GM15510 (cell line): ENCODE results near the gene PTH1R.

ENCODE experiments used
- POLR2A ChIP-seq: IDR thresholded peaks from 3 replicates; pipeline ENCODE4 v1.6.1; 2011; ENCODE audit warnings: borderline replicate concordance; ENCODE audit not compliant: insufficient read length; ENCODE audit errors: extremely low read depth

PTH1R gene

DNA sequence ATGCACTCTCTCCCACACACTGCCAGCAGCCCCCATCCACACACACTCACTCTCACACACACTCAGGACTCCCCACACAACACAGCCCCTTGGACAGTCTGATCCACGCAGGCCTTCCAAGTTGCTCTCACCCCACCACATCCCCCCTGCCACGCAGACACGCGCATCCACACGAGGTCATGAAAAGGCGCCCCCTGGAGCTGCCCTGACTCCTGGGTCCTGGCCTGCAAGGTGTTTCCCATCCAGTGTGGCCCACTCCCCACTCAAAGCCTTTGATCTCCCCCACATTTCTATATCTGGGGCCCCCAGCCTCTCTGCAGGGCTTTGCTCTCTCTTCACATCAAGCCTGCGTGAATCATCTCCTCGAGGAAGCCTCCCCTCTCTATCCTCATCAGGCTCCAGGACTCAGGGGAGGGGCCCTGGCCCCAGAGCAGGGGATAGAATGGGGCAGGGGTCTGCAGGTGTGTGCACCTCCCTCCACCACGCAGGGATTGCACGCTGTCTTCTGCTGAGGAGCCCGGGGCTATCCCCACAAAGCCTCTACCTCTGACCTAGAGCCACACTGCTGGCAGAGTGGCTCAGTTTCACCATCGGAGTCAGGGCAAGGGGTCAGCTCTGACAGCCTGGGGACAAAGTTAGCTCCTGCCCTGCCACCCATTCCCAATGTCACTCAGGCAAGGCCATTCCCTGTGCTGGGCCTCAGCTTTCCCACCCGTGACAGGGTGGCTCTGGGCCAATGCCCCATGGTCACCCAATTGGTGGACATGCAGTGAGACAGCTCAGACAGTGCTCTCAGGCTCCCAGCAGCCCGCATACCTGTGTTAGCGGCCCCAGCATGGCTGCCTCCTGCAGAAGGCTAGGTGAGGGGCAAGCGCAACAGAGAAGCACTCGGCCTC is 20.7 kb upstream of the PTH1R start:
- TF ChIP-seq POLR2A, result no peak

DNA sequence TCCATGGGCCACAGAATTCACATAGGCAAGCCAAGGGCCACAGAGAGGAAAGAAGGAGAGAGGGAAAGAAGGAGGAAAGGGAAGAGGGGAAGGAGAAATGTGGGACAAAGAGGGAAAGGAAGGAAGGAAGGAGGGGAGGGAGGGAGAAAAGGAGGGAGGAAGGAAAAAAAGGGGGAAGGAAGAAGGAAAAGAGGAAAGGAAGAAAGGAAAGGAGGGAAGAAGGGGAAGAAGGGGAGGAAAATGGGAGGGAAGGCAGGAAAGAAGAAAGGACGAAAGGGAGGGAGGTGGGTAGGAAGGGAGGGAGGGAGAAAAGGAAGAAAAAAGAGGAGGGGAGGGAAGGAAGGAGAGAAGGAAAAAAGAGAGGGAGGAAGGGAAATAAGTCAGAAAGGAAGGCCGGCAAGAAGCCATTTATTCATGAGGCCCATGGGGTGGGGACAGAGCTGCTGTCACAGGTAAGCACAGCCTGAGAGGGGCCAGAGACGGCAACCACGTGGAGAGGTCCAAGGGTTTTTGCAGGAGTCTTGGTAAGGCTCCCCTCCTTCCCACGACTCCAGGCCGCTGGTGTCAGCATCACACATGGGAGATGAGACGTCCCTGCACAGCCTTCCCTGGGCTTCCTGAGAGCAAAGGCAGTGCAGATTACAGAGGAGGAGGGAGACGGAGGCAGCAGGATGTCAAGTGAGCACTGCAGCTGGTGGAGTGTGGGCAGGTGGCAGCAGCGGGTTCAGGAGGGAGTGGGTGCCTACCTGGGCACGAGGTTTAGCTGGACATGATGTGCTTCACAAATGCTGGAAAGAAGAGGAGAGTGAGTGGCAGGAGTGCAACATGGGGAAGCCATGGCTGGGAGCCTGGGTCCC is 19.8 kb upstream of the PTH1R start:
- TF ChIP-seq POLR2A, result no peak

DNA sequence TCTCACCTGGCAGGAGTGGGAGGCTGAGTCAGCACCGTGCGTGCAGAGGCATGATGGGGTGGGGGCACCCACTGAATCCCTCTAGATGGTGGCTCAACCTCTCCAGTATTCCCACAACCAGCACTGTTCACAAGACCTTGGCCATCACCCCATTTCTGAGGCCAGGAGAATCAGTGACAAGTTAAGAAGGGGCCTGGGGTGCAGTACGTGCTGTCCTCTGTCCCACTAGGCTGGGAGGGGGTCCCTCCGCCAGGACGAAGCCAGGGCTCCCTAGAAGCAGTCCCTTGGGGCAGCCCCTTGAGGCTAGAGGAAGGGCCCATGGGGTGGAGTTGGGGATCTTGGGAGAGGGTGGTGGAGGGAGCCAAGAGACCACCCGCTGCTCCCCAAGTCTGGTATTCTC is 19.1 kb upstream of the PTH1R start:
- no peak for TF ChIP-seq POLR2A

DNA sequence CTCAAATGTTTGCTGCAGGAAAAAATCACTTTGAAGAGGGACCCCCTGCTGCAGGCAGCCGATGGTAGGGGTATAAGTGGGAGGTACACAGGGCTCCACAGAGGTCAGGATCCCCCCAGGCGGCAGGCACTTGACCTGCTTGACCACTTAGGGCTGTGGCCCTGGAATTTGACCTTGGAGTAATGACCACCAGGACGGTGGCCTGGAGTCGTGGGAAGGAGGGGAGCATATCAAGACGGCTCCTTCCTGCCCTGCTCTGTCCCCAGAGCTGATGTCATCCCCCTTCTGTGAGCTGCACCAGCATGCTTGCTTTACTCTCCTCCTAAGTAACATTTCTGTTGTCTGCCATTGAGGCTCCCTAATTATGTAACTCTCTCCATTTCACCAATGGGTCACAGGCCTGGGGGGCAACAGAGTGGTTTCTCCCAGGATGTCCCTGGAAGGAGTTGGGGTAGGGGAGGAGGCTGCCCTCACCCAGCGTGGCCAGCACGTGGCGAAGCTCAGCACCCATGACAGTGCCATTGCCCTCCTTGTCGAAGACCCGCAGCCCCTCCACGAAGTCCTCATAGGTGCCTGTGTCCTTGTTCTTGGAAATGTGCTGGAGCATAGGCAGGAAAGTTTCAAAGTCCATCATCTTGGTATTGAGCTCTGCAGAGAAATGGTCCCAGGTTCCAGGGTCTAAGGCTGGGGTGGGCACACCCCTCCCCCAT is 18.4 kb upstream of the PTH1R start:
- no peak for TF ChIP-seq POLR2A

DNA sequence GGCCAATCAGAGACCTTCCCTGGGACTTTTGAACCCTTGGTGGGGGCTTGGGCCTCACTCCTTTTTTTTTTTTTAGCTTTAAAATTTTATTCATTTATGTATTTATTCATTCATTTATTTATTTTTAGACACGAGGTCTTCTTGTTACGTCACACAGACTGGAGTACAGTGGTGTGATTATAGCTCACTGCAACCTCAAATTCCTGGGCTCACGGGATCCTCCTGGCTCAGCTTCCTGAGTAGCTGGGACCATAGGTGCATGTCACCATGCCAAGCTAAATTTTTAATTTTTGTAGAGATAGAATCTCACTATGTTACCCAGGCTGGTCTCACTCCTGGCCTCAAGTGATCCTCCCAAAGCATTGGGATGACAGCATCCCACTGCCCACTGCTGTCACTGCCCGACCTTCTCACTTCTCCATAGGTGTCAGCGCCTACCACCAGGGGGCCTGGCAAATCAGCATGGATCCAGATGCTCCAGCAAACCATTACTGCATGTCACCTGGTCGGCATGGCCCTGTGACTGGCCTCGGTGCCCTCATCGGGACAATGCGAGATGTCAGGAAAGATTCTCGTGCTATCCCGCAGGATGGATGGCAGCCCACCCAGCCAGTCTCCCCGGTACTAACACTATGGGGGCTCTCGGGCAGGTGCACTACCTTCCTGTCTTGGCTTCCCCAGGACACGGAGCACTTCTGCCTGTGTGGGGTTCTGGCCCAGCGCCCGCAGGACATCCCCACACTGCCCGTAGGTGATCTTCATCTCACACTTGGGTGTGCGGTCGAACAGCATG is 17.3 kb upstream of the PTH1R start:
- TF ChIP-seq POLR2A, result no peak

DNA sequence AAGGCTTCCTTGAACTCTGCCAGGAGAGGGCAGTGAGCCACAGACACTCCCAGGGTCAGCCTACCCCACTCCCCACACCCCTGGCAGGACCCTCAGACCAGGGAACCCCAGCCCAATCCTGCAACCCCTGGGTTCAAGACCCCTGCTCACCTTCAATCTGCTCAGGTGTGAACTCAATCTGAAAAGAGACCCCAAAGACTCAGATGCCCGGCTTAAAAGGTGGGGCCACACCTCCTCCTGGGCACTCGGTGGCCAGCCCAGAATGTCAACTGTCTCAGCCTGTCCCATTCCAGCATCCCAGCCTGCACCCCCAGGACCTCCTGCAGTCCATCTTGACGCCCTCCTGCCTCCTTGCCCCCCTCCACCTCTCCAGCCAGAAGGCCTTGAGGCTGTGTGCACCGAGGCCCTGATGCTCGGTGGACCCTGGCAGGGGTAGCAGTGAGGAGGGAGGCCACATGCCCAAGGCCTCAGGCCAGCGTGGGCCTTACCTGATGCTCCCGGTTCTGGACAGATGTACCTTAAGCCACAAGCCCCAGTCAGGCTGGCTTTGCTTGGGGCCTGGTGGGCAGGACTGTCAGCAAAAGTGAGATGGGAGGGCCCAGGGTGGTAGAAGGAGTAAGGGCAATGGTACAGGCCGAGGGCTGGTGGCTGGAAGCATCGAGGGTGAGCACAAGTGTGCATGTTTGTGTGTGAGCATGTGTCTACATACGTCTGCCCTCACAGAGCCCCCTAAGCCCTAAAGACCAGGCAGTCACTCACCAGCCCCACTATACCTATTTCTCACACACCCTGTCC is 16.5 kb upstream of the PTH1R start:
- no peak for TF ChIP-seq POLR2A

DNA sequence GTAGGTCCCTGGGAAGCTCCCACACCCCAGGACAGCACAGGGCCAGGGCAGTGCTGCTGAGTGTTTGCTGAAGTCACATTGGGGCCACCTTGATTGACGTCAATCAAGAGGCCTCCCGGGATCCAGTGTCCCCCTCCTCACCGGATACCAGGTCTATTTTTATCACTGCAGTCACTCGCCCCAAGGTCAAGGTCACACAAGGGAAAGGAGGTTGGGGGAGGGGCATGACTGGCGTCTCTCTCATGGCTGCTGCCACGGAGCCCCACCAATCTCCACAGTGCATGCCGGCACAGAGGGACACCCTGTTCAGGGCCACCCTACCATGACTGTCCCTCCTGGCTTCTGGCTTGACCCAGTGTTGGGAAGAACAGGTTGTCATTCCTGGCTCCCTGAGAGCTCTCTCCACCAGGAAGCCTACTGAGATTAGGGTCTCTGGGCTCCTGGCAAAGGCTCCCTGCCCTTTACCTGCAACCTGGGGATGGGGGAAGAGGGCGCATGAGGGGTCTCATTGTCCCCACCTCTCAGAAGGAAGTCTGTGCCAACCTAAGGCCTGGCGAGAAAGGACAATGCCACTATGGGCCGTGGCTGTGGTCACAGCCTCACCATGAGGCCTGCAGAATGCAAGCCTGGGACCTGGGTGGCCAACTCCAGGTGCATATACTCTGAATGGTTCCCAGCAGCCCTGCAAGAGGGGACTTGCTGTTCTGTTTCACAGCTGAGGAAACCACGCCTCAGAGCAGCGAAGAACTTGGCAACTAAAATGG is 15.7 kb upstream of the PTH1R start:
- TF ChIP-seq POLR2A, result no peak

DNA sequence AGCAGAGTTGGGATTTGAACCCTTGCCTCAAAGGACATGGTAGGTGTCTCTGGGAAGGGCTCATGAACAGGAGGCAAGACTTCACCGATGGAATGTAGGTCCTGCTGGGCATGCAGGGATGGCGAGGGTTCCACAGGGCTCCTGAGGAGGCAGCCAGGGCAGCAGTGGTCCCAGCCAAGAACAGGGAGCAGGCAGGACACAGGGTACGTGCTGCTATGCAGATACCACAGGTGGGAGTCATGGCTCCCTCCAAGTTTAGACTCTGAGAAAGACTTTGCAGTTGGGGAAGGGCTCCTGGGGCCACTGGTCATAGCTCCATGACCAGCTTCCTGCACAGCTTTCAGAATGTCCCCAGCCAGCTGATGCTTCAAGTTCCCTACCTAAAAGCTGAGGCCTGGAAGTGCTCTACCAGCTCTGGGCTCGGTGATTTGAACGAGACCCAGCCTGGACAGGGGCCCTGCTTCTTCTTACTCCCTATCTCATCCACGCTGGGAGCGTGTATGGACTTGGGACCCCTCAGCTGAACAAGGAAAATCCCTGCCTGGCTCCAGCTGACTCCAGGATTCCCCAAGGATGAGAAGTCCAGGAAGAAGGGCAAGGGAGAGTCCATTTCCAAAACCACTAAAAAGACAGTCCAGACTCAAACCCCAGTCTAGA is 15.0 kb upstream of the PTH1R start:
- TF ChIP-seq POLR2A, result no peak

DNA sequence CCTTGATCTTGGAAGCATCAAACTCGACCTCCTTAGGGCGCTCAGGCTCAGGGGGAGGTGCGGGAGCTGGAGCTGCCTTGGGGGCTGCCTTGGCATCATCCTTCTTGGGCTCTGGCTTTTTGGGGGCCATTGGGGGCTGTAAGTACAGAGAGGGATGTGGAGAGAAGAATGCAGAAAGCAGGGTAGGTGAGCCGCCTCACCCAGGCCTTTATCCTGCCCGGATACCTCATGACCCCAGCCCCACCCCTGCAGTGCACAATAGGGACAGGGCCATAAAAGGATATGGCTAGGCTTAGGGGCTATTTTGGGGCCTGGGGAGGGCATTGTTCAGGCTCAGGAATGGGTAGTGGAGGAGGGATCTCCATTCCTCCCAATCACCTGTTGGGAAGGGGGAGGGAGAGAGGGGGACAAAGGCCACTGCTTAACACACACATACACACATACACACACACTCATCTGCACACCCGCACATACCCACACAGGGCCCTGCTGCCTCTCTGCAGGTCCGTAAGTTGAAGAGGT is 14.2 kb upstream of the PTH1R start, which contains the start of gene MYL3:
TSS of gene MYL3 (minus strand) at position 184 of the 522 bp plus-strand sequence. CDS start at position 130, 54 bp downstream.
- no peak for TF ChIP-seq POLR2A

DNA sequence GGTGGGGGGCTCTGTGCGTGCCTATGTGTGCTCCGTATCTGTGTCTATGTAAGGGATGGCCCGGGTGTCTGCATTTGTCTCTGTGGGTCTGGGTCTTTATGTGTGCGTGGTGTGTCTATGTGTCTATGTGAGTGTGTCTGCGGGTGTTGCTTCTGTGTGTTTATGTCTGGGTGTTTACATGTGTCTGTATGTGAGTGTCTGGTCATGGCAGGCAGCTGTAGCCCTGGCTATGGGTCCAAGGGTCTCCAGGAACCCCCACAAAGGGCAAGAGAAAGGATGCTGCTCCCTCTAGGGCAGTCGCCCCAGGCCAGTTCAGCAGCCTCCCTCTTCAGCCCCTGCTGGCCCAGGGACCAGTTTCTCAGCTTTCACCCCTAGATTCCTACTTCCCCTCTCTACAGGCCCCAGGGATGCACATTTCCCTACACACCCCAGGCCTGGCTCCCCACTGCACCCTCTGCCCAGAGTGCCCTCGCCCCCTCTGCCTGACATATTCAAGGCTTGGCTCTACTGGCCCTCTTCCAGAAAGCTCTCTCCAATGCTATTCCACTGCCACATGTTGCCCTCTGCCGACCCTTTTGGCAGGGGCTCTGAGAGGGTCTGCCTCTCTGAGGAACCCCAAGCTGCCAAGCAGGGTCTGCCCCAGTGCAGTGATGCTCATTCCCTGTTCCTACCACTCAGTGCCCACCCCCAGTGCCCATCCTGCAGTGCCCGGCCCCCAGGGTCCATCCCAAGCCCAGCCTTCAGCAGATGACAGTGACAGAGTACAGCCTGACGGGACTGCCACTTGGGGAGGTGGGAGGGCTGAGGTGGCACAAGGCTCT is 13.2 kb upstream of the PTH1R start:
- TF ChIP-seq POLR2A, result no peak

DNA sequence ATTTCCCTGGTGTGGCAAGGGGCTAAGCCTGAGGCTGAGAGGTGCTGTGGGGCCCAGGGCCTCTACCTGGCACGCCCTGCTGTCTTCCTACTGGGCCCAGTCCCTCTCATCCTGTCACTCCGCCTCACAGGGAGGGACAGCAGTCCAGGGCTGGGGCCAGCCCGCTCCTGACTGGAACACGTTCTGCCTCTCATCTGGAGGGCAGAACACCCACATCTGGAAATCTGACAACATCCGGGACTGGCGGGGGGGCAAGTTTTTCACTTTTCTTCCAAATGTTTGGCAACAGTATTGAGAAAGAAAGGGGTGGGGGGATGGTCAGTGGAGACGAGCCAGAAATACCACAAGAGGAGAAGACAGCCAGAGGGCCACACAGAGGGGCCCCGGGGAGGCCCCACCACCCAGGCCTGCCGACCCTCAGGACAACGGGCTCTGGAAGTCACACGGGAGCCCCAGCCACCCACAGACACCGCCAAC is 12.5 kb upstream of the PTH1R start:
- TF ChIP-seq POLR2A, result no peak
